Breast epithelium (tissue), 4 donors: ENCODE results near the gene TENM3. TPM values are rescaled to one million over a fixed set of nuclear protein-coding genes. Genes with fewer than 3 reads are reported as not detected.

Source experiments
- DNase-seq, 2 donors: peaks; one replicate each; pipeline ENCODE4 v3.0.0-alpha.2; 2019; ENCODE audit warnings: low spot score in 2 of 2
- H3K27ac ChIP-seq, 2 donors: fragments of 200-600 bp; sonication (generic) in 1 of 2; one replicate each; pipeline ENCODE4 v1.5.1; 2016 to 2019; ENCODE audit warnings: mild to moderate bottlenecking in 1 of 2
- H3K27me3 ChIP-seq, 2 donors: fragments of 200-600 bp; sonication (generic) in 1 of 2; one replicate each; pipeline versions ENCODE4 v1.5.1 to v1.6.0; 2017 to 2019; ENCODE audit warnings: control low read depth in 1 of 2, mild to moderate bottlenecking in 1 of 2
- H3K36me3 ChIP-seq: fragments of 200-600 bp; one replicate; pipeline ENCODE4 v1.5.1; 2019
- H3K4me1 ChIP-seq, 2 donors: fragments of 200-600 bp; sonication (generic); one replicate each; pipeline ENCODE4 v1.5.1; 2016 to 2019; ENCODE audit warnings: control low read depth in 1 of 2
- H3K4me3 ChIP-seq, 3 donors: fragments of 200-600 bp; sonication (generic); 1 replicate in 2 of 3; 2 replicates in 1 of 3; pipeline ENCODE4 v1.5.1; 2016 to 2019; ENCODE audit warnings: mild to moderate bottlenecking in 3 of 3, moderate library complexity in 2 of 3
- H3K9me3 ChIP-seq, 2 donors: fragments of 200-600 bp; sonication (generic) in 1 of 2; one replicate each; pipeline ENCODE4 v1.5.1; 2016 to 2019; ENCODE audit warnings: control low read depth in 1 of 2
- POLR2A ChIP-seq: fragments of 450-650 bp; IDR thresholded peaks from one replicate; pipeline ENCODE4 v1.6.1; 2016; ENCODE audit warnings: antibody characterized with exemption, mild to moderate bottlenecking, moderate library complexity
- POLR2AphosphoS5 ChIP-seq, 3 donors: sonication (generic); formaldehyde crosslinking; IDR thresholded peaks; one replicate each; pipeline ENCODE4 v1.6.1; 2017; ENCODE audit warnings: antibody characterized with exemption in 3 of 3
- intact Hi-C: fragments of 100-400 bp; cut with DNase I; formaldehyde crosslinking; loops from one replicate; pipeline ENCODE4 v1.15.1; 2023; ENCODE audit warnings: low total_unique reads
- total RNA-seq, 3 donors: library from RNA; depleted of rRNA; stranded (reverse); fragments of >200 nt; gene quantifications; one replicate each; pipeline ENCODE4 v1.1.0, GENCODE V29; 2016
- TF ChIP-seq, protein P1 (sequence below), 3 donors: fragments of 450-650 bp; IDR thresholded peaks; one replicate each; pipeline ENCODE4 v1.5.1; 2016 to 2017; ENCODE audit warnings: antibody characterized with exemption in 3 of 3, mild to moderate bottlenecking in 3 of 3, moderate library complexity in 3 of 3

TENM3 gene
- total RNA-seq, 3 donors from 2014 or later: 4.6 to 30.6 (median 8.8) TPM

- TF ChIP-seq, protein P1, sequence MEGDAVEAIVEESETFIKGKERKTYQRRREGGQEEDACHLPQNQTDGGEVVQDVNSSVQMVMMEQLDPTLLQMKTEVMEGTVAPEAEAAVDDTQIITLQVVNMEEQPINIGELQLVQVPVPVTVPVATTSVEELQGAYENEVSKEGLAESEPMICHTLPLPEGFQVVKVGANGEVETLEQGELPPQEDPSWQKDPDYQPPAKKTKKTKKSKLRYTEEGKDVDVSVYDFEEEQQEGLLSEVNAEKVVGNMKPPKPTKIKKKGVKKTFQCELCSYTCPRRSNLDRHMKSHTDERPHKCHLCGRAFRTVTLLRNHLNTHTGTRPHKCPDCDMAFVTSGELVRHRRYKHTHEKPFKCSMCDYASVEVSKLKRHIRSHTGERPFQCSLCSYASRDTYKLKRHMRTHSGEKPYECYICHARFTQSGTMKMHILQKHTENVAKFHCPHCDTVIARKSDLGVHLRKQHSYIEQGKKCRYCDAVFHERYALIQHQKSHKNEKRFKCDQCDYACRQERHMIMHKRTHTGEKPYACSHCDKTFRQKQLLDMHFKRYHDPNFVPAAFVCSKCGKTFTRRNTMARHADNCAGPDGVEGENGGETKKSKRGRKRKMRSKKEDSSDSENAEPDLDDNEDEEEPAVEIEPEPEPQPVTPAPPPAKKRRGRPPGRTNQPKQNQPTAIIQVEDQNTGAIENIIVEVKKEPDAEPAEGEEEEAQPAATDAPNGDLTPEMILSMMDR (IDR thresholded peaks at IDR 0.05): no peak
- TF ChIP-seq POLR2AphosphoS5 (IDR thresholded peaks at IDR 0.05) (no peak), POLR2A (no peak)
- no peak overlapping the region for H3K27ac ChIP-seq
- H3K36me3 ChIP-seq: no peaks in the 10 kb centered on the region
- H3K4me1 ChIP-seq: no peaks in the 10 kb centered on the region
- intact Hi-C loops: loop anchor here (2.0 kb wide), 1 partner anchor 51 kb away; no protein-coding TSS in a partner anchor
- DNase-seq: no peak
- H3K9me3 ChIP-seq: no peaks in the 10 kb centered on the region
- H3K27me3 ChIP-seq: no peaks in the 10 kb centered on the region
- no peak overlapping the region for H3K4me3 ChIP-seq
Observed at GRCh38 chr4:182293691-182294255, 50.6 kb downstream of the TENM3 start.

DNA sequence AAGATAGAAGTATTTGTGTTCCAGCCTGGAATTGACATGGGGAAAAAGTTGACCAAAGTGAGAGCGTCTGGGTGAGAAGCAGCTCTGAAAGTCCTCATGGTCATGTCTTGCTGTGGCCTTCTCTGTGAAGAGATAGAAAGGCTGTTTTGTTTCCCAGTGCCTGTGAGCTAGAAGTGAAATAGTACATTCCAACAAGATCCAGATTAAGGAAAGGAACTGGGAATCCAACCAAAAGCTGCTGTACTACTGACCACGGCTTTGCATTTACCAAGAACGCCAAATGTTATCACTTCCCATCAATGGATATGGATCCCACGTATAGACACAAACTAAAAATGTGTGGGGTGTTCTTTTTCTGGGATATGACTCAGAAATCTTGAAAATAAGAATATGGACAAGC lies 51.2 kb downstream of the TENM3 start:
- Histone ChIP-seq H3K4me3 (no peak overlapping the region), H3K36me3 (no peaks in the 10 kb centered on the region), H3K27me3 (no peaks in the 10 kb centered on the region), H3K27ac (no peak overlapping the region), H3K9me3 (no peaks in the 10 kb centered on the region), H3K4me1 (no peaks in the 10 kb centered on the region)
- no peak for TF ChIP-seq POLR2AphosphoS5 (IDR thresholded peaks at IDR 0.05)
- TF ChIP-seq POLR2A: no peak
- TF ChIP-seq, protein P1 (IDR thresholded peaks at IDR 0.05): no peak
- intact Hi-C loops: loop anchor here (2.0 kb wide), 1 partner anchor 50 kb away; no protein-coding TSS in a partner anchor
- DNase-seq: no peak

DNA sequence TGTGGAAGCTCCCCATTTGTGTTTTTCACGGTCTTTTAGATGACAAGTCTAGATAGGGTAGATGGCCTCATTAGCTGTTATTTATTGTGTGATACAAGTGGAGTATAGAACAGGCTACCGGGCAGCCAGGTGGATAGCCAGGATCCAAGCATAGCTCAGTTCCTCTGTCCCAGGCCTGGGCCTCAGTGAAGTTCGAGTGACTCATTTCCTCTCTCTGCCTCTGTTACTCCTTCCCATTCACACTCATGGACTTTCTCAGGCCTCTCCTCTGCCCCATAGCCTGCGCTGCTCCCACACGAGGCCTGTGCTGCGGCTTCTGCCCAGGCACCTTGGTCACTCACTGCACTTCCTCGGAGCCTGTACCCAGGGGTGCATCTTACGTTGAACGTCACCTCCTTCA lies 54.5 kb downstream of the TENM3 start:
- Histone ChIP-seq H3K9me3 (no peaks in the 10 kb centered on the region), H3K4me3 (no peak overlapping the region), H3K36me3 (no peaks in the 10 kb centered on the region), H3K27ac (no peak overlapping the region), H3K27me3 (no peaks in the 10 kb centered on the region), H3K4me1 (no peaks in the 10 kb centered on the region)
- TF ChIP-seq POLR2AphosphoS5 (IDR thresholded peaks at IDR 0.05) (no peak), POLR2A (no peak)
- TF ChIP-seq, protein P1 (IDR thresholded peaks at IDR 0.05): no peak
- no peak for DNase-seq
- intact Hi-C loops: no loop called here

GRCh38 chr4:182301736-182302135 lies 58.5 kb downstream of the TENM3 start:
- Histone ChIP-seq H3K27me3 (no peaks in the 10 kb centered on the region), H3K4me3 (no peak overlapping the region), H3K27ac (no peak overlapping the region), H3K9me3 (no peaks in the 10 kb centered on the region), H3K4me1 (no peaks in the 10 kb centered on the region), H3K36me3 (no peaks in the 10 kb centered on the region)
- no peak for DNase-seq
- TF ChIP-seq, protein P1 (IDR thresholded peaks at IDR 0.05): no peak
- TF ChIP-seq POLR2AphosphoS5 (IDR thresholded peaks at IDR 0.05) (no peak), POLR2A (no peak)
- intact Hi-C loops: no loop called here

DNA sequence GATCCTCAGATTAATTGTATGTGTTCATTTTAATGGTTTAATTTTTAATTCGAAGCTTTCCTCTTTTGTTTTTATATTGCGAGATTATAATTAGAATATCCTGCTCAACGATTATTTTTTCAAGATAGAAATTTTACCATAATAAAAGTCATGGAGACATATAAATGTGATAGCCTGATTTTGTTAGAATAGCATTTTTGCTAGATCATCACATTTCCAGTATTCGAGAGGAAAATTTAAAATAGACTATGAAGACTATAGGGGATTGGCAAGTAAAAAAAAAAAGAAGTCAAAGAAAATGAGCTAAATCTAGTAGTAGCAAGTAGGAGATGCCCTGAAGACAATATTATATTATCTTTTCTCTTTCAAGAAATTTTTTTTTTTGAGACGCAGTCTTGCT lies 60.6 kb downstream of the TENM3 start:
- Histone ChIP-seq H3K9me3 (no peaks in the 10 kb centered on the region), H3K27ac (no peak overlapping the region), H3K36me3 (no peaks in the 10 kb centered on the region), H3K4me1 (no peaks in the 10 kb centered on the region), H3K4me3 (no peak overlapping the region), H3K27me3 (no peaks in the 10 kb centered on the region)
- intact Hi-C loops: no loop called here
- TF ChIP-seq, protein P1 (IDR thresholded peaks at IDR 0.05): no peak
- no peak for TF ChIP-seq POLR2A
- no peak for TF ChIP-seq POLR2AphosphoS5 (IDR thresholded peaks at IDR 0.05)
- no peak for DNase-seq
